Measurements from ENCODE around the gene CLDN3.
"Not testable (repeated sequence)": the region's sequence is repeated elsewhere in the genome, so short reads cannot be mapped to it uniquely, and the experiment has no call there.

The CLDN3 gene

GRCh38 chr7:73770002-73770859 is at the start of gene CLDN3:
Gene CLDN3 (minus strand): TSS chr7:73770270. CDS start chr7:73770049, 221 bp downstream.
- DNase-seq (ENCODE audit: low read depth, low spot score): no peak

GRCh38 chr7:73817121-73817520 is 47.1 kb upstream of the CLDN3 start:
- no peak for DNase-seq (ENCODE audit: low read depth, low spot score)

GRCh38 chr7:73815436-73815835 is 45.4 kb upstream of the CLDN3 start:
- no peak for DNase-seq (ENCODE audit: low read depth, low spot score)

- DNase-seq (ENCODE audit: low read depth, low spot score): no peak
These were observed 42.9 kb upstream of the CLDN3 start for GRCh38 chr7:73812996-73813395.

GRCh38 chr7:73811760-73812168 is 41.7 kb upstream of the CLDN3 start:
- no peak for DNase-seq (ENCODE audit: low read depth, low spot score)

GRCh38 chr7:73810998-73811360 is 40.9 kb upstream of the CLDN3 start:
- DNase-seq (ENCODE audit: low read depth, low spot score): no peak

GRCh38 chr7:73809467-73809951 is 39.4 kb upstream of the CLDN3 start:
- DNase-seq (ENCODE audit: low read depth, low spot score): no peak

GRCh38 chr7:73802459-73802858 is 32.4 kb upstream of the CLDN3 start:
- no peak for DNase-seq (ENCODE audit: low read depth, low spot score)

GRCh38 chr7:73801577-73801976 is 31.5 kb upstream of the CLDN3 start:
- no peak for DNase-seq (ENCODE audit: low read depth, low spot score)

- DNase-seq (ENCODE audit: low read depth, low spot score): no peak
These were observed 29.4 kb upstream of the CLDN3 start for GRCh38 chr7:73799282-73800141.

GRCh38 chr7:73797176-73797575 is 27.1 kb upstream of the CLDN3 start:
- not testable (repeated sequence) for DNase-seq (ENCODE audit: low read depth, low spot score)

- DNase-seq (ENCODE audit: low read depth, low spot score): not testable (repeated sequence)
These were observed 26.6 kb upstream of the CLDN3 start for GRCh38 chr7:73796656-73797055.

GRCh38 chr7:73795188-73795587 is 25.1 kb upstream of the CLDN3 start:
- not testable (repeated sequence) for DNase-seq (ENCODE audit: low read depth, low spot score)

- not testable (repeated sequence) for DNase-seq (ENCODE audit: low read depth, low spot score)
These were observed 21.2 kb upstream of the CLDN3 start for GRCh38 chr7:73791170-73791690.

- no peak for DNase-seq (ENCODE audit: low read depth, low spot score)
These were observed 19.0 kb upstream of the CLDN3 start for GRCh38 chr7:73789051-73789450.

GRCh38 chr7:73787786-73788048 is 17.6 kb upstream of the CLDN3 start:
- not testable (repeated sequence) for DNase-seq (ENCODE audit: low read depth, low spot score)

- no peak for DNase-seq (ENCODE audit: low read depth, low spot score)
These were observed 16.5 kb upstream of the CLDN3 start for GRCh38 chr7:73786588-73786987.

- no peak for DNase-seq (ENCODE audit: low read depth, low spot score)
These were observed 9.4 kb upstream of the CLDN3 start for GRCh38 chr7:73779517-73779916.

- DNase-seq (ENCODE audit: low read depth, low spot score): no peak
These were observed 8.8 kb upstream of the CLDN3 start for GRCh38 chr7:73778801-73779389.

GRCh38 chr7:73774923-73775322 is 4.9 kb upstream of the CLDN3 start:
- DNase-seq (ENCODE audit: low read depth, low spot score): no peak

- no peak for DNase-seq (ENCODE audit: low read depth, low spot score)
These were observed 3.8 kb upstream of the CLDN3 start for GRCh38 chr7:73773700-73774517.

Data from smooth muscle cell of the brain vasculature (primary cell).